HCT116 (cell line): ENCODE measurements around the gene RNU7-1. TPM values are rescaled to one million over a fixed set of nuclear protein-coding genes. Genes with fewer than 3 reads are reported as not detected.

Experiments
- ATAC-seq: fragments of 200-7000 bp; cut with Tn5 transposase; 2 replicates; pipeline ENCODE4 v1.9.1; 2020; ENCODE audit warnings: mild to moderate bottlenecking, moderate library complexity
- BruUV-seq: library from RNA; stranded (reverse); fragments of 400-500 nt; replicated peaks from 2 replicates; lab custom pipeline; 2021; lab: Mats Ljungman, UMichigan
- CTCF ChIA-PET: fragments of 300-600 bp; sonication (Branson Sonifier 250); formaldehyde crosslinking; loops from one replicate; lab custom pipeline; 2021; ENCODE audit warnings: antibody characterized with exemption; lab: Charles Lee
- POLR2A ChIA-PET: fragments of 300-600, 350-600 bp; sonication (Branson Sonifier 250); formaldehyde crosslinking; loops from one replicate; lab custom pipeline; 2021; ENCODE audit warnings: antibody characterized with exemption; lab: Charles Lee
- RAD21 ChIA-PET, 2 experiments: fragments of 300-600 bp; sonication (Branson Sonifier 250); formaldehyde crosslinking; loops; one replicate each; lab custom pipeline; 2023; ENCODE audit warnings: low total read pairs in 2 of 2; ENCODE audit not compliant: uncharacterized antibody in 2 of 2, unreplicated experiment in 2 of 2, low non-redundant PET in 1 of 2; lab: Charles Lee
- DNase-seq: peaks from one replicate; pipeline ENCODE4 v3.0.0-alpha.2; 2010; ENCODE audit warnings: low read depth, low spot score
- H2AFZ ChIP-seq: fragments of 200-600 bp; shearing (Covaris generic), sonication (generic); 2 replicates; pipeline ENCODE4 v1.6.1; 2017; ENCODE audit warnings: low read depth, mixed run types, mixed read lengths, antibody characterized with exemption, low read length; ENCODE audit not compliant: poor library complexity, severe bottlenecking
- H3K27ac ChIP-seq: 2 replicates; pipeline ENCODE4 v1.5.1; 2012; ENCODE audit warnings: low read depth, low read length
- H3K27me3 ChIP-seq: fragments of 200-600 bp; sonication (generic); 2 replicates; pipeline ENCODE4 v1.6.1; 2016; ENCODE audit warnings: mixed run types, low read length, mixed read lengths; ENCODE audit not compliant: insufficient read depth
- H3K36me3 ChIP-seq, 2 experiments: fragments of 200-500 bp in 1 of 2; fragments of 200-600 bp in 1 of 2; sonication (Bioruptor generic) in 1 of 2; sonication (generic) in 1 of 2; 2 replicates each; pipeline versions ENCODE4 v1.5.1 to v1.6.1; 2014 to 2016; ENCODE audit warnings: low read length in 2 of 2, inconsistent platforms in 1 of 2, mixed read lengths in 1 of 2, mixed run types in 1 of 2; ENCODE audit not compliant: insufficient read depth in 2 of 2, control insufficient read depth in 1 of 2
- H3K4me1 ChIP-seq, 2 experiments: fragments of 200-600 bp in 1 of 2; sonication (generic) in 1 of 2; 2 replicates each; pipeline versions ENCODE4 v1.5.1 to v1.6.1; 2012 to 2017; ENCODE audit warnings: low read length in 2 of 2, inconsistent platforms in 1 of 2, mild to moderate bottlenecking in 1 of 2, mixed read lengths in 1 of 2, mixed run types in 1 of 2, moderate library complexity in 1 of 2; ENCODE audit not compliant: insufficient read depth in 2 of 2, control insufficient read depth in 1 of 2
- H3K4me2 ChIP-seq: fragments of 200-600 bp; sonication (generic); 2 replicates; pipeline ENCODE4 v1.6.1; 2017; ENCODE audit warnings: mixed run types, low read length, mixed read lengths
- H3K4me3 ChIP-seq, 2 experiments: fragments of 200-600 bp in 1 of 2; sonication (generic) in 1 of 2; replicated peaks in 1 of 2; 2 replicates each; pipeline ENCODE4 v1.5.1; 2011 to 2016; ENCODE audit warnings: low read length in 2 of 2, control low read depth in 1 of 2, low read depth in 1 of 2, mild to moderate bottlenecking in 1 of 2, mixed read lengths in 1 of 2, mixed run types in 1 of 2
- H3K79me2 ChIP-seq: fragments of 200-600 bp; sonication (generic); 2 replicates; pipeline ENCODE4 v1.6.1; 2017; ENCODE audit warnings: mild to moderate bottlenecking, mixed run types, low read length, moderate library complexity, mixed read lengths; ENCODE audit not compliant: insufficient read depth
- H3K9ac ChIP-seq: fragments of 200-600 bp; sonication (generic); 2 replicates; pipeline ENCODE4 v1.6.1; 2016; ENCODE audit warnings: low read length, mixed read lengths
- H3K9me2 ChIP-seq: fragments of 200-600 bp; sonication (generic), shearing (Covaris generic); 2 replicates; pipeline ENCODE4 v1.6.1; 2017; ENCODE audit warnings: mixed run types, mild to moderate bottlenecking, moderate library complexity; ENCODE audit not compliant: insufficient read depth
- H3K9me3 ChIP-seq, 2 experiments: fragments of 200-500 bp in 1 of 2; fragments of 200-600 bp in 1 of 2; sonication (Bioruptor generic) in 1 of 2; sonication (generic) in 1 of 2; 2 replicates each; pipeline ENCODE4 v1.6.1; 2014 to 2017; ENCODE audit warnings: low read length in 2 of 2, mixed read lengths in 2 of 2, inconsistent platforms in 1 of 2, low read depth in 1 of 2, mild to moderate bottlenecking in 1 of 2, mixed run types in 1 of 2, moderate library complexity in 1 of 2; ENCODE audit not compliant: control insufficient read depth in 1 of 2, insufficient read depth in 1 of 2
- H4K20me1 ChIP-seq: fragments of 200-600 bp; sonication (generic), shearing (Covaris generic); 2 replicates; pipeline ENCODE4 v1.6.1; 2017; ENCODE audit warnings: mixed run types, mild to moderate bottlenecking, moderate library complexity; ENCODE audit not compliant: insufficient read depth
- CBX3 ChIP-seq: IDR thresholded peaks from 2 replicates; pipeline ENCODE4 v1.6.1; 2012; ENCODE audit warnings: low read depth
- EGR1 ChIP-seq: IDR thresholded peaks from 2 replicates; pipeline ENCODE4 v1.6.1; 2012; ENCODE audit warnings: low read depth
- EZH2 ChIP-seq: fragments of 200-600 bp; sonication (generic); IDR thresholded peaks from 2 replicates; pipeline ENCODE4 v1.6.1; 2017; ENCODE audit warnings: antibody characterized with exemption, mixed run types
- EZH2phosphoT487 ChIP-seq: fragments of 200-600 bp; IDR thresholded peaks from 2 replicates; pipeline ENCODE4 v1.6.1; 2018; ENCODE audit warnings: antibody characterized with exemption, borderline replicate concordance
- JUND ChIP-seq: IDR thresholded peaks from 2 replicates; pipeline ENCODE4 v1.6.1; 2012
- POLR2A ChIP-seq: IDR thresholded peaks from 2 replicates; pipeline ENCODE4 v1.7.0; 2011; ENCODE audit warnings: borderline replicate concordance; ENCODE audit not compliant: insufficient read depth, insufficient read length; ENCODE audit errors: extremely low read depth
- POLR2AphosphoS5 ChIP-seq: IDR thresholded peaks from 2 replicates; pipeline ENCODE4 v1.6.1; 2011; ENCODE audit warnings: mild to moderate bottlenecking, low read depth, low read length, moderate library complexity
- RAD21 ChIP-seq: IDR thresholded peaks from 2 replicates; pipeline ENCODE4 v1.6.1; 2012; ENCODE audit warnings: low read depth, mild to moderate bottlenecking
- SRF ChIP-seq: IDR thresholded peaks from 2 replicates; pipeline ENCODE4 v1.6.1; 2012; ENCODE audit warnings: low read depth
- YY1 ChIP-seq: IDR thresholded peaks from 2 replicates; pipeline ENCODE4 v1.6.1; 2011; ENCODE audit warnings: low read length, low read depth, moderate library complexity, mild to moderate bottlenecking; ENCODE audit not compliant: insufficient replicate concordance; ENCODE audit errors: extremely low read depth
- ZFX ChIP-seq: fragments of 450-650 bp; IDR thresholded peaks from 2 replicates; pipeline ENCODE4 v1.6.1; 2017
- ZNF274 ChIP-seq: fragments of 200-500 bp; sonication (Bioruptor generic); IDR thresholded peaks from 2 replicates; pipeline ENCODE4 v1.6.1; 2014; ENCODE audit warnings: mild to moderate bottlenecking, low read depth, low read length, inconsistent platforms
- intact Hi-C: fragments of 100-400 bp; cut with micrococcal nuclease; formaldehyde crosslinking; loops from 2 replicates; pipeline ENCODE4 v1.10.0; 2022
- total RNA-seq: library from RNA; stranded (reverse); gene quantifications from one replicate; pipeline ENCODE4 v1.2.1, GENCODE V29; 2021; ENCODE audit not compliant: unreplicated experiment
- TF ChIP-seq, protein P1 (sequence below), 3 experiments: fragments of 200-600 bp in 1 of 3; sonication (generic) in 1 of 3; IDR thresholded peaks in 2 of 3; conservative IDR thresholded peaks in 1 of 3; 2 replicates each; pipeline ENCODE4 v1.5.1; 2012 to 2017; ENCODE audit warnings: low read depth in 2 of 3, low read length in 2 of 3, antibody characterized with exemption in 1 of 3, borderline replicate concordance in 1 of 3, control low read depth in 1 of 3, mild to moderate bottlenecking in 1 of 3, mixed read lengths in 1 of 3, mixed run types in 1 of 3, moderate library complexity in 1 of 3; ENCODE audit not compliant: insufficient read depth in 1 of 3
- TF ChIP-seq, protein P2 (sequence below): IDR thresholded peaks from 2 replicates; pipeline ENCODE4 v1.6.1; 2012; ENCODE audit warnings: low read depth
- TF ChIP-seq, protein P3 (sequence below): IDR thresholded peaks from 2 replicates; pipeline ENCODE4 v1.6.1; 2012

RNU7-1 gene
- total RNA-seq, 1 experiment from 2014 or later: not detected

DNA sequence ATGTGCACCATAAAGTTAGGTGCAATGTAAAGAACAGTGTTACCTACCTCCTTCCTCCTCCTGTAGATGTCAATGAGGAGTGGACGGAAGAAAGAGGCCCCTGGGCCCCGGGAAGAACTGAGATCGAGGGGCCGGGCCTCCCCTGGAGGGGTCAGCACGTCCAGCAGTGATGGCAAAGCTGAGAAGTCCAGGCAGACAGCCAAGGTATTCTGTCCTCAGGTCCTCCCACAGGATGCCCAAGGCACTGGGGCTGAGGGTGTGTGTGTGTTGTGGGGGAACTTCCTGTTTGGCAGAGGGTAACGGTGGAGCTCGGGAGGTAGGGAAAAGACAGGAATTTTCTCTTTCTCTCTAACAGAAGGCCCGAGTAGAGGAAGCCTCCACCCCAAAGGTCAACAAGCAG lies 9.5 kb upstream of the RNU7-1 start:
- peaks cover 12 to 34% of the 10 kb centered on the region in 2 experiments; a peak in 3 of 4 replicates for H3K36me3 ChIP-seq
- H3K4me2 ChIP-seq: no peak overlapping the region
- H3K4me1 ChIP-seq: peaks cover 10 to 37% of the 10 kb centered on the region in 2 experiments
- peak overlapping the region; percentile 33; the same call in 1 of the 2 replicates for H3K27ac ChIP-seq
- TF ChIP-seq EZH2: no peak
- TF ChIP-seq EZH2phosphoT487: no peak
- TF ChIP-seq JUND: no peak
- TF ChIP-seq YY1: no peak
- TF ChIP-seq, protein P1, sequence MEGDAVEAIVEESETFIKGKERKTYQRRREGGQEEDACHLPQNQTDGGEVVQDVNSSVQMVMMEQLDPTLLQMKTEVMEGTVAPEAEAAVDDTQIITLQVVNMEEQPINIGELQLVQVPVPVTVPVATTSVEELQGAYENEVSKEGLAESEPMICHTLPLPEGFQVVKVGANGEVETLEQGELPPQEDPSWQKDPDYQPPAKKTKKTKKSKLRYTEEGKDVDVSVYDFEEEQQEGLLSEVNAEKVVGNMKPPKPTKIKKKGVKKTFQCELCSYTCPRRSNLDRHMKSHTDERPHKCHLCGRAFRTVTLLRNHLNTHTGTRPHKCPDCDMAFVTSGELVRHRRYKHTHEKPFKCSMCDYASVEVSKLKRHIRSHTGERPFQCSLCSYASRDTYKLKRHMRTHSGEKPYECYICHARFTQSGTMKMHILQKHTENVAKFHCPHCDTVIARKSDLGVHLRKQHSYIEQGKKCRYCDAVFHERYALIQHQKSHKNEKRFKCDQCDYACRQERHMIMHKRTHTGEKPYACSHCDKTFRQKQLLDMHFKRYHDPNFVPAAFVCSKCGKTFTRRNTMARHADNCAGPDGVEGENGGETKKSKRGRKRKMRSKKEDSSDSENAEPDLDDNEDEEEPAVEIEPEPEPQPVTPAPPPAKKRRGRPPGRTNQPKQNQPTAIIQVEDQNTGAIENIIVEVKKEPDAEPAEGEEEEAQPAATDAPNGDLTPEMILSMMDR (IDR thresholded peaks at IDR 0.05 in 2 of 3, conservative IDR thresholded peaks at IDR 0.05 in 1 of 3; ENCODE audit: borderline replicate concordance in 1 of 3, insufficient read depth in 1 of 3, low read depth in 2 of 3, low read length in 2 of 3): no peak
- no peak for TF ChIP-seq SRF
- TF ChIP-seq, protein P2, sequence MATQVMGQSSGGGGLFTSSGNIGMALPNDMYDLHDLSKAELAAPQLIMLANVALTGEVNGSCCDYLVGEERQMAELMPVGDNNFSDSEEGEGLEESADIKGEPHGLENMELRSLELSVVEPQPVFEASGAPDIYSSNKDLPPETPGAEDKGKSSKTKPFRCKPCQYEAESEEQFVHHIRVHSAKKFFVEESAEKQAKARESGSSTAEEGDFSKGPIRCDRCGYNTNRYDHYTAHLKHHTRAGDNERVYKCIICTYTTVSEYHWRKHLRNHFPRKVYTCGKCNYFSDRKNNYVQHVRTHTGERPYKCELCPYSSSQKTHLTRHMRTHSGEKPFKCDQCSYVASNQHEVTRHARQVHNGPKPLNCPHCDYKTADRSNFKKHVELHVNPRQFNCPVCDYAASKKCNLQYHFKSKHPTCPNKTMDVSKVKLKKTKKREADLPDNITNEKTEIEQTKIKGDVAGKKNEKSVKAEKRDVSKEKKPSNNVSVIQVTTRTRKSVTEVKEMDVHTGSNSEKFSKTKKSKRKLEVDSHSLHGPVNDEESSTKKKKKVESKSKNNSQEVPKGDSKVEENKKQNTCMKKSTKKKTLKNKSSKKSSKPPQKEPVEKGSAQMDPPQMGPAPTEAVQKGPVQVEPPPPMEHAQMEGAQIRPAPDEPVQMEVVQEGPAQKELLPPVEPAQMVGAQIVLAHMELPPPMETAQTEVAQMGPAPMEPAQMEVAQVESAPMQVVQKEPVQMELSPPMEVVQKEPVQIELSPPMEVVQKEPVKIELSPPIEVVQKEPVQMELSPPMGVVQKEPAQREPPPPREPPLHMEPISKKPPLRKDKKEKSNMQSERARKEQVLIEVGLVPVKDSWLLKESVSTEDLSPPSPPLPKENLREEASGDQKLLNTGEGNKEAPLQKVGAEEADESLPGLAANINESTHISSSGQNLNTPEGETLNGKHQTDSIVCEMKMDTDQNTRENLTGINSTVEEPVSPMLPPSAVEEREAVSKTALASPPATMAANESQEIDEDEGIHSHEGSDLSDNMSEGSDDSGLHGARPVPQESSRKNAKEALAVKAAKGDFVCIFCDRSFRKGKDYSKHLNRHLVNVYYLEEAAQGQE: no peak
- no peak for TF ChIP-seq CBX3
- TF ChIP-seq POLR2AphosphoS5: no peak
- no peak for TF ChIP-seq ZNF274
- no peak for TF ChIP-seq ZFX
- TF ChIP-seq EGR1: no peak
- TF ChIP-seq POLR2A: no peak
- no peak for TF ChIP-seq RAD21
- TF ChIP-seq, protein P3, sequence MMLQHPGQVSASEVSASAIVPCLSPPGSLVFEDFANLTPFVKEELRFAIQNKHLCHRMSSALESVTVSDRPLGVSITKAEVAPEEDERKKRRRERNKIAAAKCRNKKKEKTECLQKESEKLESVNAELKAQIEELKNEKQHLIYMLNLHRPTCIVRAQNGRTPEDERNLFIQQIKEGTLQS: no peak
- H4K20me1 ChIP-seq: no peaks in the 10 kb centered on the region
- POLR2A ChIA-PET: interaction anchor here (1.2 to 3.4 kb wide), 4 partner anchors 9 to 65 kb away, joined by 3 to 22 read pairs (median 4); partner anchors contain the start of genes C12orf57 and RNU7-1
- peaks cover 52% of the 10 kb centered on the region for H3K79me2 ChIP-seq
- no peaks in the 10 kb centered on the region for H3K9me2 ChIP-seq
- CTCF ChIA-PET: interaction anchor here (1.0 kb wide), 1 partner anchor 65 kb away, joined by 3 read pairs; no protein-coding TSS in a partner anchor
- intact Hi-C loops: no loop called here
- DNase-seq (no peak), ATAC-seq (no peak)
- H3K4me3 ChIP-seq: no peak overlapping the region
- no TSS peak for BruUV-seq
- no peaks in the 10 kb centered on the region for H3K9me3 ChIP-seq
- RAD21 ChIA-PET: no interaction called here
- no peaks in the 10 kb centered on the region for H3K27me3 ChIP-seq
- 0 out of 2 replicates have a peak overlapping the region, but pooled peaks have one; percentile 23 for H3K9ac ChIP-seq
- H2AFZ ChIP-seq: no peak overlapping the region
